ENCODE results near the gene WDR62.

WDR62 gene

GRCh38 chr19:36142496-36142895 is 87.8 kb downstream of the WDR62 start:
- DNase-seq = no peak

- DNase-seq = no peak
Observed at GRCh38 chr19:36144624-36145023, 89.9 kb downstream of the WDR62 start.

- DNase-seq = no peak
Observed at GRCh38 chr19:36149673-36150406, 95.1 kb downstream of the WDR62 start.

- DNase-seq = no peak
Observed at GRCh38 chr19:36150586-36150985, 95.9 kb downstream of the WDR62 start.

GRCh38 chr19:36151144-36152018 is 96.7 kb downstream of the WDR62 start:
- DNase-seq = no peak

- no peak for DNase-seq
Observed at GRCh38 chr19:36152019-36152351, 97.3 kb downstream of the WDR62 start.

GRCh38 chr19:36152352-36153091 is 97.8 kb downstream of the WDR62 start, which contains the start of gene COX7A1:
COX7A1 (minus strand) TSS chr19:36152447; CDS start chr19:36152407, 40 bp downstream.
- DNase-seq = no peak

- DNase-seq = no peak
Observed at GRCh38 chr19:36153126-36153525, 98.4 kb downstream of the WDR62 start.

Measured in stimulated activated naive CD4-positive, alpha-beta T cell (primary cell).